GM23338 (cell line): ENCODE measurements around the gene CGNL1. TPM values are rescaled to one million over a fixed set of nuclear protein-coding genes. Genes with fewer than 3 reads are reported as not detected.

Experiments used
- ATAC-seq: fragments of 200-7000 bp; cut with Tn5 transposase; 3 replicates; pipeline ENCODE4 v1.9.1; 2020
- DNase-seq: peaks from one replicate; pipeline ENCODE4 v3.0.0-alpha.2; 2015; ENCODE audit warnings: low spot score
- H2AFZ ChIP-seq: fragments of 200-600 bp; sonication (generic); 2 replicates; pipeline ENCODE4 v1.8.0; 2016; ENCODE audit warnings: antibody characterized with exemption, mild to moderate bottlenecking, moderate library complexity
- H3F3A ChIP-seq: fragments of 200-600 bp; sonication (generic); replicated peaks from 2 replicates; pipeline ENCODE4 v1.8.0; 2017; ENCODE audit warnings: antibody characterized with exemption, mixed run types, low read depth
- H3K27ac ChIP-seq: fragments of 200-600 bp; sonication (generic); 2 replicates; pipeline ENCODE4 v1.6.1; 2016; ENCODE audit warnings: low read depth
- H3K27me3 ChIP-seq: fragments of 200-600 bp; sonication (generic); 2 replicates; pipeline ENCODE4 v1.8.0; 2016; ENCODE audit warnings: mild to moderate bottlenecking, mixed run types, moderate library complexity; ENCODE audit not compliant: insufficient read depth
- H3K36me3 ChIP-seq: fragments of 200-600 bp; sonication (generic); 2 replicates; pipeline ENCODE4 v1.8.0; 2016; ENCODE audit warnings: mild to moderate bottlenecking; ENCODE audit not compliant: insufficient read depth
- H3K4me1 ChIP-seq: fragments of 200-600 bp; sonication (generic); 2 replicates; pipeline ENCODE4 v1.8.0; 2016; ENCODE audit warnings: mild to moderate bottlenecking, moderate library complexity; ENCODE audit not compliant: insufficient read depth
- H3K4me2 ChIP-seq: fragments of 200-600 bp; sonication (generic); 2 replicates; pipeline ENCODE4 v1.7.1; 2017; ENCODE audit warnings: mixed run types
- H3K4me3 ChIP-seq: fragments of 200-600 bp; sonication (generic); 2 replicates; pipeline ENCODE4 v1.6.1; 2016; ENCODE audit warnings: mixed run types
- H3K79me2 ChIP-seq: fragments of 200-600 bp; sonication (generic); replicated peaks from 2 replicates; pipeline ENCODE4 v1.8.0; 2017; ENCODE audit warnings: mild to moderate bottlenecking; ENCODE audit not compliant: insufficient read depth
- H3K9me2 ChIP-seq: fragments of 200-600 bp; sonication (generic); 2 replicates; pipeline ENCODE4 v1.8.0; 2017; ENCODE audit not compliant: insufficient read depth
- H4K20me1 ChIP-seq: fragments of 200-600 bp; sonication (generic); replicated peaks from 2 replicates; pipeline ENCODE4 v1.8.0; 2017; ENCODE audit warnings: mild to moderate bottlenecking; ENCODE audit not compliant: insufficient read depth
- H3K27ac Mint-ChIP-seq: 2 replicates; pipeline ENCODE4 v1.8.0; 2020; ENCODE audit warnings: inconsistent platforms, mild to moderate bottlenecking, moderate library complexity, mixed read lengths
- H3K27me3 Mint-ChIP-seq: 3 replicates; pipeline ENCODE4 v1.8.0; 2022; ENCODE audit warnings: low read depth, mild to moderate bottlenecking, moderate library complexity, mixed read lengths, inconsistent platforms; ENCODE audit not compliant: insufficient read depth, poor library complexity
- H3K36me3 Mint-ChIP-seq: 3 replicates; pipeline ENCODE4 v1.8.0; 2021; ENCODE audit warnings: low read depth, mild to moderate bottlenecking, inconsistent platforms, moderate library complexity, mixed read lengths
- H3K4me1 Mint-ChIP-seq: 3 replicates; pipeline ENCODE4 v1.8.0; 2020; ENCODE audit warnings: mild to moderate bottlenecking, inconsistent platforms, mixed read lengths
- H3K4me3 Mint-ChIP-seq: 3 replicates; pipeline ENCODE4 v1.8.0; 2021; ENCODE audit warnings: moderate library complexity, mild to moderate bottlenecking, inconsistent platforms, mixed read lengths
- H3K9me3 Mint-ChIP-seq: 3 replicates; pipeline ENCODE4 v1.8.0; 2020; ENCODE audit warnings: moderate library complexity, mild to moderate bottlenecking, inconsistent platforms, mixed read lengths
- CREB1 ChIP-seq: fragments of 250-450 bp; sonication (Bioruptor Pico); IDR thresholded peaks from 2 replicates; pipeline ENCODE4 v1.5.0; 2020; ENCODE audit warnings: low read depth, mild to moderate bottlenecking, moderate library complexity
- EZH2 ChIP-seq: fragments of 200-600 bp; sonication (generic); IDR thresholded peaks from one replicate; pipeline ENCODE4 v1.8.0; 2017; ENCODE audit warnings: antibody characterized with exemption, mild to moderate bottlenecking, low read depth; ENCODE audit not compliant: unreplicated experiment
- JUNB ChIP-seq: IDR thresholded peaks from one replicate; pipeline ENCODE4 v1.6.1; 2016; ENCODE audit warnings: antibody characterized with exemption; ENCODE audit not compliant: unreplicated experiment
- NANOG ChIP-seq: IDR thresholded peaks from 2 replicates; pipeline ENCODE4 v1.6.1; 2016; ENCODE audit warnings: antibody characterized with exemption, borderline replicate concordance
- POLR2AphosphoS5 ChIP-seq: IDR thresholded peaks from 2 replicates; pipeline ENCODE4 v1.6.1; 2016; ENCODE audit warnings: antibody characterized with exemption, low read depth
- ZNF114 ChIP-seq: fragments of 250-450 bp; sonication (Bioruptor Pico); IDR thresholded peaks from 2 replicates; pipeline ENCODE4 v1.5.0; 2020; ENCODE audit warnings: mild to moderate bottlenecking, moderate library complexity
- ZNF331 ChIP-seq: fragments of 250-450 bp; sonication (Bioruptor Pico); IDR thresholded peaks from 2 replicates; pipeline ENCODE4 v1.5.0; 2020; ENCODE audit warnings: low read depth, mild to moderate bottlenecking, moderate library complexity
- polyA plus RNA-seq: library from polyadenylated mRNA; unstranded; fragments of >200 nt; fragmentation: Nextera tagmentation; extraction: Ambion mirVana; gene quantifications from 2 replicates; pipeline ENCODE4 v1.2.1, GENCODE V29; 2016
- total RNA-seq: library from RNA; depleted of rRNA; stranded (reverse); fragments of >200 nt; shearing (Covaris generic); gene quantifications from 2 replicates; pipeline ENCODE4 v1.2.3, GENCODE V29; 2014
- TF ChIP-seq, protein P1 (sequence below), 2 experiments: fragments of 200-600 bp in 1 of 2; sonication (generic) in 1 of 2; conservative IDR thresholded peaks; 2 replicates each; pipeline versions ENCODE4 v1.5.1 to v1.6.1; 2016 to 2017; ENCODE audit warnings: antibody characterized with exemption in 2 of 2, low read depth in 2 of 2, mild to moderate bottlenecking in 2 of 2, moderate library complexity in 1 of 2
- TF ChIP-seq, protein P2 (sequence below): IDR thresholded peaks from 2 replicates; pipeline ENCODE4 v1.6.1; 2016; ENCODE audit warnings: antibody characterized with exemption

The CGNL1 gene
- total and polyA plus RNA-seq, 2 experiments from 2014 or later: 20.0 to 57.8 TPM

DNA sequence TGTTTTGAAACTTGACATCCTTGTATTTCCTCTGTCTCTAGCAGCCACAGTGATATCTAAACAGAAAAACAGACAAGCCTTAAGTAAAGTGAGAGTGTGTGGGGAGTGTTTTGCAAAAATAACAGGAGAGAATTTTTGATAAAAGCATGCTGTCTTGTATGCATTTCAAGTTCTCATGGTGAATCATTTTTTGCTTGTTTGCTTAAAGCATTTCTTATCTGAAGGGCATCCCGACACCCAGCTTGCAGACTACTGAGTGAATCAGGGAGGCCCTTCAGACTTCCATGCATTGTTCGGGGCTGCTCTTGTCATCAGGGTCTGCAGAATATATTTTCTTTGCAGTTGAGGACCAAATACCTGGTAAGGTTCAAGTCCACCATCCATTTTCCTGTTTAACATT, 8.5 kb downstream of the CGNL1 start (continued):
- TF ChIP-seq JUNB (no peak), CREB1 (no peak)
- TF ChIP-seq, protein P1, sequence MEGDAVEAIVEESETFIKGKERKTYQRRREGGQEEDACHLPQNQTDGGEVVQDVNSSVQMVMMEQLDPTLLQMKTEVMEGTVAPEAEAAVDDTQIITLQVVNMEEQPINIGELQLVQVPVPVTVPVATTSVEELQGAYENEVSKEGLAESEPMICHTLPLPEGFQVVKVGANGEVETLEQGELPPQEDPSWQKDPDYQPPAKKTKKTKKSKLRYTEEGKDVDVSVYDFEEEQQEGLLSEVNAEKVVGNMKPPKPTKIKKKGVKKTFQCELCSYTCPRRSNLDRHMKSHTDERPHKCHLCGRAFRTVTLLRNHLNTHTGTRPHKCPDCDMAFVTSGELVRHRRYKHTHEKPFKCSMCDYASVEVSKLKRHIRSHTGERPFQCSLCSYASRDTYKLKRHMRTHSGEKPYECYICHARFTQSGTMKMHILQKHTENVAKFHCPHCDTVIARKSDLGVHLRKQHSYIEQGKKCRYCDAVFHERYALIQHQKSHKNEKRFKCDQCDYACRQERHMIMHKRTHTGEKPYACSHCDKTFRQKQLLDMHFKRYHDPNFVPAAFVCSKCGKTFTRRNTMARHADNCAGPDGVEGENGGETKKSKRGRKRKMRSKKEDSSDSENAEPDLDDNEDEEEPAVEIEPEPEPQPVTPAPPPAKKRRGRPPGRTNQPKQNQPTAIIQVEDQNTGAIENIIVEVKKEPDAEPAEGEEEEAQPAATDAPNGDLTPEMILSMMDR (conservative IDR thresholded peaks at IDR 0.05; ENCODE audit: low read depth in 2 of 2): no peak

DNA sequence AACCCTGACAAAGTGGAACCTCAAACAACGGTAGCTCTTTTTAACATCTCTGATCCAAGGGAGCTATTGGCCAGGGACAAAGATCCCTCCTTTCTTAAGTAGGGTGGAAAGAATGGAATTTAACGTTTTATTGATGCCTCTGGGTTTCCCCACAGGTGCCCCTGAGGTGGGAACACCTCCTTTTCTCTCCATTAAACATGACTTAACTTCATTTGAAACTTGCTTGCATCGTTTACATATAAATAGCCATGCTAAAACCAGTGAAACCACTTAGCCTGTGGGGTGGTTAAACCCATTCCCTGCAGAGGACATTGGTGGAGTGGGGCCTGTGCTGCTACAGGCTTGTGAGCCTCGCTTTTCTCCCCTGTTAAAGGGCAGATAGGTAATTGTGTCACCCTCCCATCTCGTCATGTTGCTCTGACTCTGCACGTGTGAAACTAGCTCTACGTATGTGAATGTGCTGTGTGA, 9.7 kb downstream of the CGNL1 start:
- Histone ChIP-seq H3F3A (peaks cover 22% of the 10 kb centered on the region), H3K4me1 (peaks cover 83% of the 10 kb centered on the region), H3K9me2 (no peaks in the 10 kb centered on the region), H3K27ac (peak overlapping the region; percentile 98), H3K27me3 (no peaks in the 10 kb centered on the region), H3K4me3 (peak overlapping the region; percentile 51), H3K79me2 (peaks cover 78% of the 10 kb centered on the region), H3K4me2 (peak overlapping the region; percentile 78), H3K36me3 (no peaks in the 10 kb centered on the region), H4K20me1 (no peaks in the 10 kb centered on the region), H2AFZ (no peak overlapping the region)
- TF ChIP-seq CREB1: no peak
- TF ChIP-seq NANOG: 0 out of 2 replicates have a peak, but pooled peaks have one; percentile 21
- peak; percentile 83 for TF ChIP-seq POLR2AphosphoS5
- Mint-ChIP-seq H3K27ac (peak overlapping the region; percentile 98), H3K4me1 (peaks cover 84% of the 10 kb centered on the region), H3K9me3 (no peaks in the 10 kb centered on the region), H3K27me3 (no peaks in the 10 kb centered on the region), H3K36me3 (peaks cover 16% of the 10 kb centered on the region), H3K4me3 (peak overlapping the region; percentile 76)
- ATAC-seq: peak; percentile 74
- DNase-seq: peak; percentile 89

DNA sequence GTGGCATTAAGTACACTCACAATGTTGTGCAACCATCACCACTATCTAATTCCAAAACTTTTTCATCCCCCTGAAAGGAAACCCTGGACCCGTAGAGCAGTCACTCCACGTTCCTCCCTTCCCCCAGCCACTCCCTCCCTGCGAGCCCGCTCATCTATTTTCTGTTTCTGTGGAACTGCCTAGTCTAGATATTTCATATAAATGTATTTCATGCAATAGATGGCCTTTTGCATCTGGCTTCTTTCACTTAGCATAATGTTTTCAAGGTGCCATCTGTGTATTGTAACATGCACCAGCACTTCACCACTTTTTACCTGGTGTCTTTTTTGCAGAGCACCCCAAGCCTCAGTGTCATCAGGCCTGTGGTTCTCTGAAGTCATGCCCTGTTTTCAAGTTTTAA, 10.7 kb downstream of the CGNL1 start:
- Histone ChIP-seq H3K36me3 (no peaks in the 10 kb centered on the region), H4K20me1 (no peaks in the 10 kb centered on the region; the same call in 1 of the 2 replicates), H2AFZ (no peak overlapping the region), H3K4me2 (peak overlapping the region; percentile 78), H3K9me2 (no peaks in the 10 kb centered on the region), H3K79me2 (peaks cover 78% of the 10 kb centered on the region), H3K27me3 (no peaks in the 10 kb centered on the region), H3K4me3 (peak overlapping the region; percentile 51), H3F3A (peaks cover 24% of the 10 kb centered on the region), H3K4me1 (peaks cover 78% of the 10 kb centered on the region), H3K27ac (peak overlapping the region; percentile 98)
- ATAC-seq (peak; percentile 4; the same call in 1 of the 3 replicates), DNase-seq (no peak)
- H3K4me1 Mint-ChIP-seq: peaks cover 81% of the 10 kb centered on the region
- peak overlapping the region; percentile 76 for H3K4me3 Mint-ChIP-seq
- TF ChIP-seq CREB1: no peak
- peaks cover 24% of the 10 kb centered on the region for H3K36me3 Mint-ChIP-seq
- peak overlapping the region; percentile 98 for H3K27ac Mint-ChIP-seq
- no peaks in the 10 kb centered on the region for H3K9me3 Mint-ChIP-seq
- H3K27me3 Mint-ChIP-seq: no peaks in the 10 kb centered on the region

DNA sequence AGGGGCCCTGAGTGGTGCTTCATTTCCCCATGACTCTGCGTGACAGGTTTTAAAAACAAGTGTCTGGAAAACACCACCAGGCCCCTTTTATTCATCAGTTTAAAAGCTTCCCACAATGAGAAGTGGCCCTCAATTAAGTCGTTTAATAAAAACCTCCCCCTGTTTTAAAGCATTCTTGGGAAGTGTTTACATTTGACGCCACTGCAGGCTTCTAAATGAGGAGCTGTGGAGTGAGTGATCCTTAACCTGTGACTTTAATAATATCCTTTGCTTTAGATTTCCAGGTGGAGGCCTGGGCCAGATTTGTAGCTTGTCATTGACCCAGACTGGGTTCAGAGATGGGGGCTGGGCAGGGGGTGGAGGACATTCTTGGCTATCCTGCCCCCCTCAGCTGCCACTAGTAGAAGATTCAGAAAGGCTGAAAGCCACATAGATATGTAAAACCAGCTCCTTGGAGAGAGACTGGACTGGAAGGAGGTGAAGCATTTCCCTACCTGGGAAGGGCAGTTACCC, 11.3 kb downstream of the CGNL1 start:
- peak overlapping the region; percentile 51 for H3K4me3 ChIP-seq
- no peaks in the 10 kb centered on the region for H3K27me3 ChIP-seq
- Mint-ChIP-seq H3K27ac (peak overlapping the region; percentile 98), H3K27me3 (no peaks in the 10 kb centered on the region), H3K4me3 (peak overlapping the region; percentile 76), H3K4me1 (peaks cover 78% of the 10 kb centered on the region), H3K36me3 (peaks cover 24% of the 10 kb centered on the region), H3K9me3 (no peaks in the 10 kb centered on the region)
- H3K4me2 ChIP-seq: peak overlapping the region; percentile 78
- ATAC-seq: peak; percentile 70
- peaks cover 78% of the 10 kb centered on the region for H3K79me2 ChIP-seq
- peaks cover 72% of the 10 kb centered on the region for H3K4me1 ChIP-seq
- no peak overlapping the region for H2AFZ ChIP-seq
- H3K9me2 ChIP-seq: no peaks in the 10 kb centered on the region
- no peaks in the 10 kb centered on the region for H3K36me3 ChIP-seq
- peak; percentile 79 for DNase-seq
- H4K20me1 ChIP-seq: peaks cover 4% of the 10 kb centered on the region; the same call in 1 of the 2 replicates
- H3F3A ChIP-seq: peaks cover 24% of the 10 kb centered on the region
- peak overlapping the region; percentile 98 for H3K27ac ChIP-seq
- TF ChIP-seq ZNF114 (no peak), ZNF331 (CRISPR knock-in tag) (0 out of 2 replicates have a peak, but pooled peaks have one; percentile 23), POLR2AphosphoS5 (peak; percentile 51; the same call in 1 of the 2 replicates), EZH2 (no peak), CREB1 (peak; percentile 56; the same call in 1 of the 2 replicates), JUNB (no peak)
- TF ChIP-seq, protein P2, sequence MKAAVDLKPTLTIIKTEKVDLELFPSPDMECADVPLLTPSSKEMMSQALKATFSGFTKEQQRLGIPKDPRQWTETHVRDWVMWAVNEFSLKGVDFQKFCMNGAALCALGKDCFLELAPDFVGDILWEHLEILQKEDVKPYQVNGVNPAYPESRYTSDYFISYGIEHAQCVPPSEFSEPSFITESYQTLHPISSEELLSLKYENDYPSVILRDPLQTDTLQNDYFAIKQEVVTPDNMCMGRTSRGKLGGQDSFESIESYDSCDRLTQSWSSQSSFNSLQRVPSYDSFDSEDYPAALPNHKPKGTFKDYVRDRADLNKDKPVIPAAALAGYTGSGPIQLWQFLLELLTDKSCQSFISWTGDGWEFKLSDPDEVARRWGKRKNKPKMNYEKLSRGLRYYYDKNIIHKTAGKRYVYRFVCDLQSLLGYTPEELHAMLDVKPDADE: no peak
- TF ChIP-seq, protein P1 (conservative IDR thresholded peaks at IDR 0.05; ENCODE audit: low read depth in 2 of 2): 0 out of 4 replicates have a peak, but pooled peaks of 1 of the 2 experiments have one; percentile 0
